GM21737 (cell line): Measurements from ENCODE around the gene CSAG3.
"Not testable (repeated sequence)": the region's sequence is repeated elsewhere in the genome, so short reads cannot be mapped to it uniquely, and the experiment has no call there.

Experiments
- ATAC-seq: cut with Tn5 transposase; IDR thresholded peaks from one replicate; pipeline ENCODE4 v1.9.1; 2021; ENCODE audit warnings: mild to moderate bottlenecking, moderate library complexity; ENCODE audit not compliant: unreplicated experiment

Gene CSAG3

GRCh38 chrX:152758918-152759317, at the start of gene CSAG3:
CSAG3 (plus strand) TSS chrX:152759218.
- ATAC-seq = not testable (repeated sequence)

GRCh38 chrX:152713195-152713594, 45.8 kb upstream of the CSAG3 start:
- ATAC-seq = not testable (repeated sequence)

- ATAC-seq = not testable (repeated sequence)
These were observed 44.9 kb upstream of the CSAG3 start, which contains the start of gene MAGEA2B for GRCh38 chrX:152713815-152714787. MAGEA2B (plus strand) TSS chrX:152714628; CDS start chrX:152717107, 2,479 bp downstream.

GRCh38 chrX:152725409-152725808, 33.6 kb upstream of the CSAG3 start:
- ATAC-seq = no peak

- no peak for ATAC-seq
These were observed 25.6 kb upstream of the CSAG3 start, which contains the start of the genes CSAG1 and MAGEA12 for GRCh38 chrX:152733261-152733975. CSAG1 (minus strand) TSS chrX:152733721; CDS start chrX:152732460, 1,261 bp downstream. MAGEA12 (plus strand) TSS chrX:152733757; CDS start chrX:152736162, 2,405 bp downstream.

GRCh38 chrX:152734143-152734858, 24.7 kb upstream of the CSAG3 start:
- ATAC-seq = not testable (repeated sequence)

- no peak for ATAC-seq
These were observed 23.9 kb upstream of the CSAG3 start for GRCh38 chrX:152735101-152735500.

GRCh38 chrX:152735860-152736511, 23.0 kb upstream of the CSAG3 start:
- ATAC-seq = no peak

GRCh38 chrX:152736528-152736927, 22.5 kb upstream of the CSAG3 start:
- ATAC-seq = not testable (repeated sequence)

GRCh38 chrX:152738560-152738959, 20.5 kb upstream of the CSAG3 start:
- ATAC-seq = no peak

GRCh38 chrX:152753686-152754650, 5.0 kb upstream of the CSAG3 start, which contains the start of gene MAGEA2:
MAGEA2 (minus strand) TSS chrX:152753842; CDS start chrX:152751363, 2,479 bp downstream.
- ATAC-seq = not testable (repeated sequence)

- ATAC-seq = not testable (repeated sequence)
These were observed 4.1 kb upstream of the CSAG3 start for GRCh38 chrX:152754871-152755270.

- not testable (repeated sequence) for ATAC-seq
These were observed 526 bp downstream of the CSAG3 start for GRCh38 chrX:152759544-152759943.

- not testable (repeated sequence) for ATAC-seq
These were observed 2.6 kb downstream of the CSAG3 start for GRCh38 chrX:152761582-152761981.

- ATAC-seq = not testable (repeated sequence)
These were observed 7.5 kb downstream of the CSAG3 start for GRCh38 chrX:152766562-152766961.

- ATAC-seq = not testable (repeated sequence)
These were observed 10.7 kb downstream of the CSAG3 start, which contains the start of gene MAGEA6 for GRCh38 chrX:152769549-152770289. MAGEA6 (minus strand) TSS chrX:152769689; CDS start chrX:152767650, 2,039 bp downstream.

GRCh38 chrX:152787062-152787461, 28.0 kb downstream of the CSAG3 start:
- ATAC-seq = not testable (repeated sequence)

- ATAC-seq = no peak
These were observed 39.9 kb downstream of the CSAG3 start for GRCh38 chrX:152798945-152799344.
